Kidney (tissue), 14 donors: ENCODE results near the gene NCOA4. TPM values are rescaled to one million over a fixed set of nuclear protein-coding genes. Genes with fewer than 3 reads are reported as not detected.
"Not testable (repeated sequence)": the region's sequence is repeated elsewhere in the genome, so short reads cannot be mapped to it uniquely, and the experiment has no call there.

Source experiments
- DNase-seq, 5 donors: peaks; one replicate each; pipeline ENCODE4 v3.0.0-alpha.2; 2013 to 2020
- FAIRE-seq: peaks from 2 replicates; lab custom pipeline; 2012; peaks lifted over from hg19 to GRCh38; lab: Jason Lieb, UNC
- H3K27ac ChIP-seq, 2 donors: one replicate each; pipeline ENCODE4 v1.7.0; 2013; ENCODE audit warnings: low read depth in 2 of 2, low read length in 2 of 2, inconsistent platforms in 1 of 2
- H3K27me3 ChIP-seq: one replicate; pipeline ENCODE4 v1.7.1; 2013; ENCODE audit warnings: low read length, inconsistent platforms; ENCODE audit not compliant: control insufficient read depth, insufficient read depth
- H3K36me3 ChIP-seq, 3 donors: one replicate each; pipeline versions ENCODE4 v1.7.0 to v1.7.1; 2013; ENCODE audit warnings: low read length in 3 of 3, control low read depth in 1 of 3, inconsistent platforms in 1 of 3; ENCODE audit not compliant: insufficient read depth in 3 of 3, control insufficient read depth in 2 of 3
- H3K4me1 ChIP-seq, 3 donors: one replicate each; pipeline versions ENCODE4 v1.7.0 to v1.7.1; 2013; ENCODE audit warnings: low read length in 3 of 3, inconsistent platforms in 1 of 3, low read depth in 1 of 3; ENCODE audit not compliant: control insufficient read depth in 2 of 3, insufficient read depth in 2 of 3
- H3K4me3 ChIP-seq, 3 donors: one replicate each; pipeline versions ENCODE4 v1.7.0 to v1.8.1; 2013; ENCODE audit warnings: low read length in 3 of 3, control low read depth in 1 of 3, inconsistent platforms in 1 of 3
- H3K9ac ChIP-seq, 3 donors: one replicate each; pipeline versions ENCODE4 v1.7.0 to v1.7.1; 2013; ENCODE audit warnings: low read length in 3 of 3, control low read depth in 1 of 3, inconsistent platforms in 1 of 3
- H3K9me3 ChIP-seq, 3 donors: one replicate each; pipeline versions ENCODE4 v1.7.0 to v1.7.1; 2013; ENCODE audit warnings: low read length in 3 of 3, control low read depth in 1 of 3, inconsistent platforms in 1 of 3; ENCODE audit not compliant: control insufficient read depth in 2 of 3, insufficient read depth in 1 of 3
- intact Hi-C: fragments of 100-400 bp; cut with DNase I; formaldehyde crosslinking; loops from one replicate; pipeline ENCODE4 v1.11.1; 2022
- polyA plus RNA-seq: library from polyadenylated mRNA; stranded (reverse); fragments of 350-450 nt; fragmentation: Illumina TruSeq; extraction: RNeasy Lipid Tissue Mini Kit (QIAGEN cat#74804); gene quantifications from one replicate; pipeline ENCODE4 v1.2.3, GENCODE V29; 2014; ENCODE audit warnings: low read depth, low replicate concordance; ENCODE audit not compliant: insufficient read depth
- total RNA-seq: library from RNA; stranded (reverse); fragmentation: NEBNext Ultra II Directional; extraction: Animal tissue kit (Norgen Biotek cat#: 25700); gene quantifications from one replicate; pipeline ENCODE4 v1.2.1, GENCODE V29; 2021
- TF ChIP-seq, protein P1 (sequence below): IDR thresholded peaks from 3 replicates; pipeline ENCODE4 v1.5.1; 2012; ENCODE audit warnings: mild to moderate bottlenecking, moderate library complexity, borderline replicate concordance; ENCODE audit not compliant: insufficient read depth; ENCODE audit errors: extremely low read depth
- donor health status: control.
- donor health status: control.
- donor health status: control.
- donor health status: control.
- donor health status: control.
- donor health status: DM: yes; HTN: yes; CAD: no.
- donor health status: Normal renal cell carcinoma (clear cell type).

Gene NCOA4
- total and polyA plus RNA-seq, 2 donors from 2014 or later: 83.7 to 133 TPM

DNA sequence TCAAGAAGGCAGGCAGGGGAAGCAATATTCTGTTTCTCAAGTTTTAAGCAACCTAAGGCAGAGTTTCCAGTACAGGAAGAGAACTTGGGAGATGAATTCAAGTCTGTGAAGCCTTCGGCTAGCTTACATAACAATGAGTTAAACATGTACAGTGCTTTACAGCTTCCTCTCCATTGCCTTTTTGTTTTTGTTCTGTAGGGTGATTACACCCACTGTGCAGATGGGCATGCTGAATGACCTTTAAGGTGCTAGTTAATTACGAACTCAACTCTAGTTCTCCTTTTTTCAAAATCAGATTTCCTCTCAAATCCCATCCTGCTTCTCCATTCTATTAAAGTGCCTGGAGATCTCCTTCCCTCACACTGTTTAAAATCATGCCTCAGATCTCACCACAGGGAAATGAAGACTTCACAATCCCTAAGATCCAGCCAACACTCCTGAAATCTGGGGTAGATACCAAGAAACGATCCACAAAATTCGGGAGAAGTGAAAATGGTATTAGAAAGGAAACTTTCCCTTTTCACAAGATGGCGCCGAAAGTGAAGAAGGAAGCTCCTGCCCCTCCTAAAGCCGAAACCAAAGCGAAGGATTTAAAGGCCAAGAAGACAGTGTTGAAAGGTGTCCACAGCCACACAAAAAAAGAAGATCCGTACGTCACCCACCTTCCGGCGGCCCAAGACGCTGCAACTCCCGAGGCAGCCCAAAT is 32.5 kb upstream of the NCOA4 start:
- Histone ChIP-seq H3K9ac (no peak overlapping the region), H3K4me1 (no peaks in the 10 kb centered on the region), H3K27me3 (no peaks in the 10 kb centered on the region), H3K27ac (no peak overlapping the region), H3K4me3 (no peak overlapping the region), H3K36me3 (no peaks in the 10 kb centered on the region), H3K9me3 (no peaks in the 10 kb centered on the region)
- intact Hi-C loops: no loop called here
- no peak for DNase-seq
- TF ChIP-seq, protein P1, sequence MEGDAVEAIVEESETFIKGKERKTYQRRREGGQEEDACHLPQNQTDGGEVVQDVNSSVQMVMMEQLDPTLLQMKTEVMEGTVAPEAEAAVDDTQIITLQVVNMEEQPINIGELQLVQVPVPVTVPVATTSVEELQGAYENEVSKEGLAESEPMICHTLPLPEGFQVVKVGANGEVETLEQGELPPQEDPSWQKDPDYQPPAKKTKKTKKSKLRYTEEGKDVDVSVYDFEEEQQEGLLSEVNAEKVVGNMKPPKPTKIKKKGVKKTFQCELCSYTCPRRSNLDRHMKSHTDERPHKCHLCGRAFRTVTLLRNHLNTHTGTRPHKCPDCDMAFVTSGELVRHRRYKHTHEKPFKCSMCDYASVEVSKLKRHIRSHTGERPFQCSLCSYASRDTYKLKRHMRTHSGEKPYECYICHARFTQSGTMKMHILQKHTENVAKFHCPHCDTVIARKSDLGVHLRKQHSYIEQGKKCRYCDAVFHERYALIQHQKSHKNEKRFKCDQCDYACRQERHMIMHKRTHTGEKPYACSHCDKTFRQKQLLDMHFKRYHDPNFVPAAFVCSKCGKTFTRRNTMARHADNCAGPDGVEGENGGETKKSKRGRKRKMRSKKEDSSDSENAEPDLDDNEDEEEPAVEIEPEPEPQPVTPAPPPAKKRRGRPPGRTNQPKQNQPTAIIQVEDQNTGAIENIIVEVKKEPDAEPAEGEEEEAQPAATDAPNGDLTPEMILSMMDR: no peak
- no peak for FAIRE-seq

DNA sequence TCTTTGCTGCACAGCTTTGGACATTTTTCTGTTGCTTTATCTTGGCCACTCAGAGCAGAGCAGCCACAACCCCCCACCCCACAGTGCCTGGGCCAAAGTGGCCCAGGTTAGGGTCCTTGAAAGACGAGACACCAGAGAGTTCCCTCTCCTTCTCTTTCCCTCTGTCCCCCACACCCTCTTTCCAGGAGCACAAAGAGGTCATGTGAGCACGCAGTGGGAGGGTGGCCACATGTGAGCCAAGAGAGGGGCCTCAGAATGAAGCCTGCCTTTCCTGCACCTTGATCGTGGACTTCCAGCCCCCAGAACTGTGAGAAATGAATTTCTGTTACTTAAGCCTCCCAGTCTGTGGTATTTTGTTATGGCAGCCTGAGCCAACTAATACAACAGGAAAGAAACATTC is 30.3 kb upstream of the NCOA4 start:
- FAIRE-seq (no peak), DNase-seq (no peak)
- no peak overlapping the region for H3K27ac ChIP-seq
- no peaks in the 10 kb centered on the region for H3K27me3 ChIP-seq
- no peaks in the 10 kb centered on the region for H3K36me3 ChIP-seq
- H3K9ac ChIP-seq: no peak overlapping the region
- H3K4me1 ChIP-seq: no peaks in the 10 kb centered on the region
- TF ChIP-seq, protein P1: no peak
- peaks cover 0 to 7% (median 5%) of the 10 kb centered on the region in 3 donors for H3K9me3 ChIP-seq
- intact Hi-C loops: no loop called here
- H3K4me3 ChIP-seq: no peak overlapping the region

DNA sequence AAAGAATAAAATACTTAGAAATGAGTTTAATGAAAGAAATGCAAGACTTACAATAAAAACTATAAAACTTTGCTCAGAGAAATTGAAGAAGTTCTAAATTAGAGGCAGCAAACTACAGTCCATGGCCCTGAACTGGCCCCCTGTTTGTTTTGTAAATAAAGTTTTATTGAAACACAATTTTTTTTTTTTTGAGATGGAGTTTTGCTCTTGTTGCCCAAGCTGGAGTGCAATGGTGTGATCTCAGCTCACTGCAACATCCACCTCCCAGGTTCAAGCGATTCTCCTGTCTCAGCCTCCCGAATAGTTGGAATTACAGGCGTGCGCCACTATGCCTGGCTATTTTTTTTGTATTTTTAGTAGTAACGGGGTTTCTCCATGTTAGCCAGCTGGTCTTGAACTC is 27.5 kb upstream of the NCOA4 start:
- DNase-seq, H3K27ac ChIP-seq, H3K4me1 ChIP-seq, H3K9me3 ChIP-seq, H3K36me3 ChIP-seq, H3K9ac ChIP-seq, FAIRE-seq, H3K27me3 ChIP-seq, H3K4me3 ChIP-seq, intact Hi-C loops: not testable (repeated sequence)

DNA sequence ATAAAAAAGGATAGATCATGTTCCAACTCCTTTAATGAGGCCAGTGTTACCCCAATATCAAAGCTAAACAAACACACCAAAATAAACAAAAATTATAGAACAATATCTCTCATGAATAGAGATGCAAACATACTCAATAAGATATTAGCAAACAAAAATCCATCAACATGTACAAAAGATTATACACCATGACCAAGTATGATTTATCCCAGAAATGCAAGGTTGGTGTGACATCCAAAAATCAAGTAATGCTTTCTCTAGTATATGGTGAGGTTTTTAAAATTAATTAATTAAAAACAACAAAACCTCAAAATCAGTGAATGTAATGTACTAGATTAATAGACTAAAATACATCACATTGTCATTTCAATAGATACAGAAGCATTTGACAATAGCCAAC is 26.6 kb upstream of the NCOA4 start:
- no peak for DNase-seq
- intact Hi-C loops: no loop called here
- Histone ChIP-seq H3K9ac (no peak overlapping the region), H3K36me3 (no peaks in the 10 kb centered on the region), H3K4me3 (no peak overlapping the region), H3K27me3 (no peaks in the 10 kb centered on the region), H3K9me3 (peaks cover 0 to 7% (median 5%) of the 10 kb centered on the region in 3 donors), H3K27ac (no peak overlapping the region), H3K4me1 (no peaks in the 10 kb centered on the region)
- no peak for FAIRE-seq
- TF ChIP-seq, protein P1: no peak
